Activated naive CD4-positive, alpha-beta T cell treated with Interleukin-2 at 50 U/mL for 16 hours (primary cell): ENCODE results near the gene SCGB1A1.
"Not testable (repeated sequence)": the region's sequence is repeated elsewhere in the genome, so short reads cannot be mapped to it uniquely, and the experiment has no call there.

Experiments used
- DNase-seq: peaks from one replicate; pipeline ENCODE4 v3.0.0-alpha.2; 2020

The SCGB1A1 gene

GRCh38 chr11:62423012-62423411, 4.2 kb downstream of the SCGB1A1 start:
- DNase-seq: no peak

- DNase-seq: peak; percentile 35
Measured at GRCh38 chr11:62427630-62428233, 8.9 kb downstream of the SCGB1A1 start.

- no peak for DNase-seq
Measured at GRCh38 chr11:62428871-62429560, 10.2 kb downstream of the SCGB1A1 start.

- no peak for DNase-seq
Measured at GRCh38 chr11:62430425-62430824, 11.6 kb downstream of the SCGB1A1 start.

GRCh38 chr11:62431171-62431901, 12.5 kb downstream of the SCGB1A1 start:
- no peak for DNase-seq

- no peak for DNase-seq
Measured at GRCh38 chr11:62432695-62433094, 13.9 kb downstream of the SCGB1A1 start.

GRCh38 chr11:62433141-62433903, 14.5 kb downstream of the SCGB1A1 start:
- no peak for DNase-seq

GRCh38 chr11:62433904-62434276, 15.1 kb downstream of the SCGB1A1 start:
- no peak for DNase-seq

GRCh38 chr11:62435846-62436660, 17.2 kb downstream of the SCGB1A1 start:
- no peak for DNase-seq

GRCh38 chr11:62437616-62438015, 18.8 kb downstream of the SCGB1A1 start:
- DNase-seq: no peak

- DNase-seq: no peak
Measured at GRCh38 chr11:62438641-62439040, 19.8 kb downstream of the SCGB1A1 start.

- no peak for DNase-seq
Measured at GRCh38 chr11:62439785-62440602, 21.2 kb downstream of the SCGB1A1 start.

- DNase-seq: no peak
Measured at GRCh38 chr11:62443390-62444235, 24.8 kb downstream of the SCGB1A1 start.

GRCh38 chr11:62444236-62444833, 25.5 kb downstream of the SCGB1A1 start:
- peak; percentile 36 for DNase-seq

GRCh38 chr11:62444835-62445234, 26.0 kb downstream of the SCGB1A1 start:
- DNase-seq: no peak

- no peak for DNase-seq
Measured at GRCh38 chr11:62445314-62445740, 26.5 kb downstream of the SCGB1A1 start.

GRCh38 chr11:62446091-62446490, 27.3 kb downstream of the SCGB1A1 start:
- DNase-seq: no peak

- no peak for DNase-seq
Measured at GRCh38 chr11:62449451-62449851, 30.6 kb downstream of the SCGB1A1 start.

GRCh38 chr11:62449912-62450311, 31.1 kb downstream of the SCGB1A1 start:
- not testable (repeated sequence) for DNase-seq
